ENCODE results near the gene FTO.

The FTO gene

GRCh38 chr16:54125751-54126655, 422.0 kb downstream of the FTO start:
- no peak for DNase-seq (ENCODE audit: low spot score)

DNA sequence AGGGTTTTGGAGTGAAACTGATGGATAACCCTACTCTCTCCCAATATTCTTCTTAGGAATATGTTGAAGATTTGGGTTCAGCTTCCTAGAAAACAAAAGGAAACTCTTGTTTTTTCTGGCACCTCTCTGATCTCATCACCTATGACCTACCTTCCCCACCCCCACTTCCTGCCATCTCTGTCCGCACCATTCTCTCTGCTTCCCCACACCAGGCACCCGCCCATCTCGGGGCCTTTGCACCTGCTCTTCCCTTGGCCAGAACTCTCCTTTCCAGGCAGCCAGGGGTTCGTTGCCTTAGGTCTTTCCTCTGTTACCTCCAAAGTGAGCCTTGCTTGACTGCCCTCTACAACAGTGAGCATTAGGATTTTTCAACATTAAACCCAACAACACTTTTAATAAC, 423.0 kb downstream of the FTO start:
- DNase-seq (ENCODE audit: low spot score): no peak

DNA sequence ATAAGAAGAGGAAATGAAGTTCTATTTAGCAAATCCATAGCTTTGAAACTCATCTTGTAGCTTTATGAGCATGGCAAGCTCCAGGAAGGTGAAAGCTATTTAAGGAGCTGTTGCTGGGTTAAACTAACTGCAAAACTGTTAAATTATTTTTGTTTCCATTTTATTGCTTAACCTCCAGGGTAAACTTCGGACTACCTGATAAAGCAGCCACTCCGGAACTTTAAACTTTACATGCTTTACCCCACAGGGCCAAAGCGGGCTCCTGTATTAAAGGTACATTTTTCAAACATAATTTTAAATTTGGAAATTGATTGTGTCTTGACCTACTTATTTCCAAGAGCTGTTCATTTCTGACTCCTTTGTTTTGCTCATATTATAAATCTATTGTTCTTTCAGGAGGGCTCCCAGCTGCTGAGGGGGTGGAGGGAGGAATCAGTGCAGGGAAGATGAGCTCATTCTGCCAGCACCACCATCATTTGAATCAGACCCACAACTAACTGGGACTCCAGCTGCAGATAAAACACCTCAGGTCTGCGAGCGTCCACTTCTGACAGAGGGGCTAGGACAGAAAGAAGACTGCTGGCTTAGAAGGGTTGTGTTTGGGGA, 424.8 kb downstream of the FTO start:
- no peak for DNase-seq (ENCODE audit: low spot score)

- DNase-seq (ENCODE audit: low spot score): no peak
Measured at GRCh38 chr16:54129810-54130209, 425.9 kb downstream of the FTO start.

- DNase-seq (ENCODE audit: low spot score): peak; percentile 25
Measured at GRCh38 chr16:54135361-54136275, 431.7 kb downstream of the FTO start.

GRCh38 chr16:54136276-54136625, 432.3 kb downstream of the FTO start:
- peak; percentile 22 for DNase-seq (ENCODE audit: low spot score)

DNA sequence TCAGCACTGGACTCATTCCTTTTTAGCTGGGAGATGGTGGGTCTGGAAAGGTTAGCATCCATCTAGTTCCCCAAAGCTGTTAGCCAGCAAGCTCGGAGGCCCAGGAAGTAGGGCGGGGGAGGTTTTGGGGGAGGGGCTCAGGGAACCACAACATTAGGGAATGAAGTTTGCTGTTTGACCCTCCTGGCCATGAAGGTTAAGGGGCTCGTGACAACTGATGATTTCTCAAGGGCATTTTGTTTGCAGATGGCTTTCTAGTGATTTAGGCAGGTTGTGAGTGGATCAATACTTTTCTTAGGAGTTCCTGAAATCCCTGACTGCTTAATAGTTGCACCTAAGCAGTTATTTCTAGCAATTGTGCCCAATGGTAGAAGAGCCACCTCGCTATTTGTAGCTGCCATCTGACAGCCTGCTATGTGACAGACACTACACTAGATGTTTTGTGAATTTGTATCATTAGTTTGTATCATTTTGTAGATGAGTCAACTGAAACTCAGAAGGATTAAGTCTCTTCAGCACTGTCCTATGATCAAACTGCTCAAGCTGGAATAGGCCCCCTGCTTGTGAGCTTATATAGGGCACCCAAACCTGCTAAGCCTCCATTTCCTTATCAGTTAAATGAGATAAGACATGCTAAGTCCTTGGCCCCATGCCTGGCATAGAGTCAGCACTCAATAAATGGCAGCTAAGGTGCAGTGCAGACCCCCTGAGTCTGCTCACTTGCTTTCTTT, 436.3 kb downstream of the FTO start:
- DNase-seq (ENCODE audit: low spot score): peak; percentile 3

- no peak for DNase-seq (ENCODE audit: low spot score)
Measured at GRCh38 chr16:54140788-54141136, 436.8 kb downstream of the FTO start.

DNA sequence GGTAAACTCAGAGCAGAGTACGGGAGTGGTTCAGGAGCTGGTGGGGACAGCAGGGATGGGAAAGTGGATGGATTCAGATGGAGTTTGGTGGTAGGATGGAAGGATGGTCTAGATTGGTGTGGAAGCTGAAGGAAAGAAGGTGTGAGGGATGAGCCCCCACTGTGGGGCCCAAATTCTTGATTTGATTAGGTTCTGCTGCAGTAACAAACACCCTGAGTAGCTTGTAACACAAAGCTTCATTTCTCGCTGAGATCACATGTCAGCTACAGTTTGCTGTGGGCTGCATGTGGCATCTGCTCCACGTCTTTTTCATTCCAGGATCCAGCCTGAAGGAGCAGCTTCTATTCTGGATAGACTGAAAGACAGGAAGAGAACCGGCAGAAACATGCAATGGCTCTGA, 438.8 kb downstream of the FTO start:
- DNase-seq (ENCODE audit: low spot score): no peak

- no peak for DNase-seq (ENCODE audit: low spot score)
Measured at GRCh38 chr16:54143410-54143809, 439.5 kb downstream of the FTO start.

GRCh38 chr16:54143934-54144571, 440.1 kb downstream of the FTO start:
- DNase-seq (ENCODE audit: low spot score): no peak

- no peak for DNase-seq (ENCODE audit: low spot score)
Measured at GRCh38 chr16:54144572-54144947, 440.6 kb downstream of the FTO start.

DNA sequence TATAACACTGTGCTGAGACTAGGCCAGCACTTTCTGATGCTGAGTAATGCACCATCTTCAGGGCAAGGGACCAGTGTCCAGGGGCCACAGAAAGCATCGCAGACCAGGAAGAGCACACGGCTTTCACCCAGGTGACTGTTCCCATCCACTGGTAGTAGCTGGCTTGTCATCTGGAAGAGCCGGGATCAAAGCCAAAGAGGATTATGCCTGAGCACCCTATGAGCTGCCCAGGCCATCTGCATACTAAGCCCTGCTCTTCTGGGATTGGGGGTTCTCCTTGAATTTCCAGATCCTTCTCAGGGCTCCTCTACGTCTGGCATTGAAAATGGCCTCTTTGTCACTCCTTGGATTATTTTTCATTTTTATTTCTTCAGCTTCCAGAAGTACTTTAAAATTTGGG, 441.9 kb downstream of the FTO start:
- DNase-seq (ENCODE audit: low spot score): no peak

DNA sequence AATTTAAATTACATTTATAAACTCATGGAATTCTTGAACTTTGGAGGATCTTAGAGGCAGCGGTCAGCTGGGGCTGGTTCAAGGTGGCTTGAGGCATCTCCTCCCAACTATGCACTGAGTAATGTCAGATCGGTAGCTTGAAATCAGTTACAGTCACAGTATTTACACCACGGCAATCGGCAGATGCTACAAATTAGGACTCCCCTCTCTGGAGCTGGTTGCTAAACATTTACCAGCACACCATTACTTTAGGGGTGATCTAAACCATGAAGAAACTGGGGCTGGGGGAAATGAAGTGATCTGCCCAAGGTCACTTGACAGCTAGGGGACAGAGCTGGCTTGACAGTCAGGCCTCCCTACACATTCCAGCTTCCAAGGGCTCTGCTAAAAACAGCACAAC, 445.0 kb downstream of the FTO start:
- no peak for DNase-seq (ENCODE audit: low spot score)

GRCh38 chr16:54150861-54151260, 446.9 kb downstream of the FTO start:
- DNase-seq (ENCODE audit: low spot score): no peak

DNA sequence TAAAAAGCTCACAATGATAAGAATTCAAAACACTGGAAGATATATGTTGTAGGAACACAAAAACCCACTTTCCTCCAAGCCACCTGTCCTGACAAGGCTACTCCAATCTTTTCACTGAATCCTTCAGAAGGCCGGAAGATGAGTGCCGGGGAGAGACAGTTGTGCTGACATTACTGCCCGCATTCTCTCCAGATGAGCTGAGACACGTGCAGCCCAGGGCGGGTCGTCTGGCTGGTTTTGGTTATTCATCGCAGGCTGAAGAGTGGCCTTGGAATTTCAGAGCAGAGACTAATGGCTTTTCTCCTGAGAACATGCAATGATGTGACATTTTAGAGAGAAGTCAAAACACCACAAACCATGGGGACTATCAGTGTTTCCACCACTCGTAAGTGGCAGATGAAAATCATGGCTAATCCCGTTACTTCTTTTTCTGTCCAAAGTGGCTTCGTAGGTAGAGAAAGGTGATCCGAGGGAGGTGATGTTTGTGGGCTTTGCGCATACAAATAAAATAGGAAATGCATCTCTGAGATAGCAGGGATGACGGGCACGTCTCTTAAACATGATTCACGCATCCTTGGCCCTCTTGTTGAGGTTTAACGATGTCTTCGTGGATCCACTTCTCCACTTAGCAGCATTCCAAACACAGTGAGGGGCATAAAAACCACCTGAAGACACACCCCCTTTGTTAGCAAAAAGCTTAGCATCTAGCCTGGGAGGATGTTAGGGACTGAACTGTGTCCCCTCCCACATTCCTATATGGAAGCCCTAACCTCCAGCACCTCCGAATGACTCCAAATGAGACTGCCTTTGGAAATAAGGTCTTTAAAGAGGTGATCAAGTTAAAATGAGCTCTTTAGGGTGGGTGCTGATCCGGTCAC, 448.6 kb downstream of the FTO start:
- no peak for DNase-seq (ENCODE audit: low spot score)

DNA sequence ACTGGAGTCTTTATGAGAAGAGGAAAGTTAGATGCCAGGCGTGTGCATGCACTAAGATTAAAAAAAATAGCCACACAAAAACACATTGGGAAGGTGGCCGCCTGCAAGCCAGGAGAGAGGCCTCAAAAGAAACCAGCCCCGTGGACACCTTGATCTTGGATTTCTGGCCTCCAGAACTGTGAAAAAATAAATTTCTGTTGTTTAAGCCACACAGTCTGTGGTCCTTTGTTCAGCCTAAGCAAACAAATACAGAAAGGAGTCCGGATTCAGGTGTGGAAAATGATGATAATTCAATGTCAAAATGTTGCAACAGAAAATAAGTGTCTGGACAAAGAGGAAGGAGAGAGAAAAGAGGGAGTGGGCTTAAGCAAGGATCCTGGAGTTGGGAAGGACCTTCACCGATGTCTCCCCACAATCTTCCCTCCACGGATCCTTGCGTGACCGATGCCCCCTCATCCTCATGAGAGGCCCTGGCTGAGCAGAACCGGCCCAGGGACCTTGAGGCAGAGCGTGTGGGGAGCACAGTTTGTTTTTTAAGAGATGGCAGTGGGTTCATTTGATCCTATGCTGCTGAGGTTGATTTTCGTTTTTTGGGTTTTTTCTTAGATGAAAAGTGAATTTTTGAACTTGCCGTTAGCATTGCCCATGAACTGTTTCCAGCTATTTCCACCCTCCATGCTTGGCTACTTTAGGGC, 449.4 kb downstream of the FTO start:
- DNase-seq (ENCODE audit: low spot score): no peak

GRCh38 chr16:54156349-54156748, 452.4 kb downstream of the FTO start:
- DNase-seq (ENCODE audit: low spot score): no peak

- DNase-seq (ENCODE audit: low spot score): no peak
Measured at GRCh38 chr16:54158986-54159385, 455.0 kb downstream of the FTO start.

GRCh38 chr16:54159490-54160080, 455.6 kb downstream of the FTO start:
- no peak for DNase-seq (ENCODE audit: low spot score)

Data from RKO (cell line).